ENCODE data around the gene HSBP1L1.

HSBP1L1 gene

DNA sequence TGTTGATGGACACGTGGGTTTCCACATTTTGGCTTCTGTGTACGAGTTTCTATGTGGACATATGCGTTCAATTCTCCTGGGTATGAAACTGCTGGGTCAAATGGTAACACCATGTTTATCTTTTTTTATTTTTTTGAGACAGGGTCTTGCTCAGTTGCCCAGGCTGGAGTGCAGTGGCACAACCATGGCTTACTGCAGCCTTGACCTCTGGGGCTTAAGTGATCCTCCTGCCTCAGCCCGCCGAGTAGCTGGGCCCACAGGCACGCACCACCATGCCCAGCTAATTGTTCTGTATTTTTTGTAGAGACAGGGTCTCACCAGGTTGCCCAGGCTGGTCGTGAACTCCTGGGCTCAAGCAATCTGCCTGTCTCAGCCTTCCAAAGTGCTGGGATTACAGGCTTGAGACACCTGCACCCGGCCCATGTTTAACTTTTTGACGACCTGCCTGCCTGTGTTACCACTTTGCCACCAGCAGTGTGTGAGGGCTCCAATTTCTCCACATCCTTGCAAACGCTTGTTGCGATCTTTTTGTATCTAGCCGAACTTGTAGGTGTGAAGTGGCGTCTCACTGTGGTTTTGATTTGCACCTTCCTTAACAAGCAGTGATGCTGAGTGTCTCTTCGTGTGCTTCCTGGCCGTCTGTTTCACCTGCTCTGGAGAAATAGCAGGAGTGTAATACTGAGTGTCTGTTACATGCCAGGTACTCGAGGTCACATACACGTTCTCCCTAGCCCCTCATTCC lies 6.9 kb downstream of the HSBP1L1 start:
- Mint-ChIP-seq H3K36me3 (peaks cover 44 to 63% of the 10 kb centered on the region in 2 donors), H3K27ac (no peak overlapping the region), H3K27me3 (no peaks in the 10 kb centered on the region), H3K9me3 (no peaks in the 10 kb centered on the region), H3K4me1 (peaks cover 4 to 16% of the 10 kb centered on the region in 2 donors), H3K4me3 (no peak overlapping the region)
- ATAC-seq (replicated peaks) (no peak), DNase-seq (no peak)

DNA sequence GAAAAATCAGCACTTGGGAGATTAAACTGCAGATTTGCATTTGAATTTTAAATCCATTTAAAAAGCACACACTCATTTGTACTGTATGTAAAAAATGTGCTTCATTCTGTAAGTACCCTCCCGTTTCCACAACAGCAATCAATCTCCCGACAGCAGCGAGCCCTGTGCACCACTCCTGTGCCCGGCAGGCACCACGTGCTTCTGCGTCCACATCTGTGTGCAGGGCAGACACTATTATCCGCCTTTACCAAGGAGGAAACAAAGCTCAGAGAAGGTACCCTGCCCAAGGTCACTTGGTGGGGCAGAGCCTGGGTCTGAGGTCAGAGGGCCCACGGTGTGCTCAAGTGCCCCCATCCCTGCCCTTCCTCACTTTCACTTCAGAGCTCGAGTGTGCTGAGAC lies 7.5 kb downstream of the HSBP1L1 start:
- H3K36me3 Mint-ChIP-seq, result peaks cover 44 to 63% of the 10 kb centered on the region in 2 donors
- DNase-seq, result no peak
- H3K4me3 Mint-ChIP-seq, result no peak overlapping the region
- H3K27ac Mint-ChIP-seq, result no peak overlapping the region
- no peaks in the 10 kb centered on the region for H3K27me3 Mint-ChIP-seq
- H3K4me1 Mint-ChIP-seq, result peaks cover 4 to 16% of the 10 kb centered on the region in 2 donors
- H3K9me3 Mint-ChIP-seq, result no peaks in the 10 kb centered on the region
- no peak for ATAC-seq (replicated peaks)

DNA sequence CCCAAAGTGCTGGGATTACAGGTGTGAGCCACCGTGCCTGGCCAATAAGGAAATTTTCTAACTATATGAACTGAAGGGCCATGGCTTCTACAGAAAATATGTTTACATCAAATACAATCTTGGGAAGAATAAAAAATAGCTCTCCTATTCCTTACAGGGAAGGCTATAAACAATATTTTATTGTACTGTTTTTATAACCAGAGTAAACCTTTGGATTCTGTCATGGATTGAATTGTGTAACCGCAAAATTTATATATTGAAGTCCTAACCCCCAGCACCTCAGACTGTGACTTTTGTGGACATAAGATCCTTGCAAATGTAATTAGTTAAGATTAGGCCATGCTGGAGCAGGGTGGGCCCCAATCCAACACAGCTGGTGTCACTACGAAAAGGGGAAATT lies 8.3 kb downstream of the HSBP1L1 start:
- Mint-ChIP-seq H3K9me3 (no peaks in the 10 kb centered on the region), H3K27me3 (no peaks in the 10 kb centered on the region), H3K4me3 (no peak overlapping the region)

DNA sequence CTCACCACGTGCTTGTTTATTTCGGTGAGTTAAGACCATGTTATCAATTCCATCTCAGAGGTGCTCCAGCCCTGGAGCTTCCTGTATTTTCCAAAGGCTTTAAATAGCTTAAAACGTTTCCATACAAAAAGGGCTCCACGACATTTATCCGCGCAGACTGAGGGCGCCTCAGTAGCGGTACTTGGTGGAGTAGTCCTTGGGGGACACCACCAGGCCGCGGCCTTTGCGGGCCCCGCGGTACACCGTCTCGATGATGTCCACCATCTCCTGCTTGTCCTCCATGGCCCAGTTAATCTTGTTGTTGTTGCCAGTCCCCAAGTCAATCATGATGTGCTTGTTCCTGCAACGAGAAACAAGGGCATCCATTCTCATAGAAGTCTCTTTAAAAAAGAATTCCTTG lies 9.1 kb downstream of the HSBP1L1 start:
- Mint-ChIP-seq H3K36me3 (peaks cover 49 to 66% of the 10 kb centered on the region in 2 donors), H3K4me3 (no peak overlapping the region), H3K4me1 (peaks cover 7 to 16% of the 10 kb centered on the region in 2 donors), H3K27ac (no peak overlapping the region), H3K27me3 (no peaks in the 10 kb centered on the region), H3K9me3 (no peaks in the 10 kb centered on the region)
- no peak for DNase-seq
- no peak for ATAC-seq (replicated peaks)

More for the DNA sequence above, 8.3 kb downstream of the HSBP1L1 start:
- ATAC-seq (replicated peaks) (no peak), DNase-seq (no peak)
- Mint-ChIP-seq H3K36me3 (peaks cover 44 to 62% of the 10 kb centered on the region in 2 donors), H3K4me1 (peaks cover 4 to 16% of the 10 kb centered on the region in 2 donors), H3K27ac (no peak overlapping the region)

DNA sequence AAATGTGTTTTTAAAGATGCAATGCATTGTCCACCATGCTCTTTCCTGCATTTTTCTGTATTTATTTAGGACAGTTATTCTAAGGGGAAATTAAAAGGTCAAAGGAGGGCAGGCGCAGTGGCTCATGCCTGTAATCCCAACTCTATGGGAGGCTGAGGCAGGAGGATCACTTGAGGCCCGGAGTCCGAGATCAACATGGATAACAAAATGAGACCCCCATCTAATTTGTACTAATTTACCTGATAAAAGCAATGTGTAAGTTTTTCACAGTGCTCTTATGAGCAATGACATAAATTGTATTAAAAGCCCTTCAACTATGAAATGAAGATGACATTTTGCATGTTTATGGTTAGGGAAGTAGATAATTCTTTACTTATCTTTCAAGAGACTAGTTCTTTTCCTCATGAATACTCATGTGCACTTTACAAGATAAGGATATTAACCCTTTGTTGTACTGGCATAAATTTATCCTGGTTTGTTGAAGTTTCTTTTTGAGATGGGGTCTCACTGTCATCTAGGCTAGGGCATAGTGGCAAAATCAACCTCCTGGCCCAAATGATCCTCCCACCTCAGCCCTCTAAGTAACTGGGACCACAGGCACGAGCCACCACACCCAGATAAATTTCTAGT lies 9.7 kb downstream of the HSBP1L1 start:
- no peak for ATAC-seq (replicated peaks)
- Mint-ChIP-seq H3K36me3 (peaks cover 48 to 64% of the 10 kb centered on the region in 2 donors), H3K27ac (no peak overlapping the region)

DNA sequence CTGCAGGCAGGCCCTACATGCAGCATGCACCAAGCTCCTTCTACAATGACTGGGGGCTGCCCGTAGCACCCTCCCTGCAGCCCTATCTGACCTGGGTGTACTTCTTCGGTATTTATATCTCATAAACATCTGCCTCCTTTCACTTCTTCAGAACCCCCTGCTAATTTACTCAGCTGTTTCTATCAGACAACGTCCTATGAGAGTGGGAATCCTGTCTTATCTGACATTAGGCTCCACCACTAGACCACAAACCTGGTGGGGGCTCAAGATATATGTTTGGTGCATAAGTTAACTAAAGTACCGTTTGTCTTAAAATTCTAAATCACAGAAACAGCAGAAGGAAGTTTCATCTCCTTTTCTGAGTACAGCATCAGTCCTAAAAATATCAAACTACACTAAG lies 10.6 kb downstream of the HSBP1L1 start:
- DNase-seq, result no peak
- Mint-ChIP-seq H3K36me3 (peaks cover 43 to 68% of the 10 kb centered on the region in 2 donors), H3K27ac (no peak overlapping the region)

More for the DNA sequence above, 9.7 kb downstream of the HSBP1L1 start:
- H3K4me1 Mint-ChIP-seq, result peaks cover 7 to 16% of the 10 kb centered on the region in 2 donors
- no peaks in the 10 kb centered on the region for H3K9me3 Mint-ChIP-seq
- H3K4me3 Mint-ChIP-seq, result no peak overlapping the region
- no peak for DNase-seq
- H3K27me3 Mint-ChIP-seq, result no peaks in the 10 kb centered on the region

DNA sequence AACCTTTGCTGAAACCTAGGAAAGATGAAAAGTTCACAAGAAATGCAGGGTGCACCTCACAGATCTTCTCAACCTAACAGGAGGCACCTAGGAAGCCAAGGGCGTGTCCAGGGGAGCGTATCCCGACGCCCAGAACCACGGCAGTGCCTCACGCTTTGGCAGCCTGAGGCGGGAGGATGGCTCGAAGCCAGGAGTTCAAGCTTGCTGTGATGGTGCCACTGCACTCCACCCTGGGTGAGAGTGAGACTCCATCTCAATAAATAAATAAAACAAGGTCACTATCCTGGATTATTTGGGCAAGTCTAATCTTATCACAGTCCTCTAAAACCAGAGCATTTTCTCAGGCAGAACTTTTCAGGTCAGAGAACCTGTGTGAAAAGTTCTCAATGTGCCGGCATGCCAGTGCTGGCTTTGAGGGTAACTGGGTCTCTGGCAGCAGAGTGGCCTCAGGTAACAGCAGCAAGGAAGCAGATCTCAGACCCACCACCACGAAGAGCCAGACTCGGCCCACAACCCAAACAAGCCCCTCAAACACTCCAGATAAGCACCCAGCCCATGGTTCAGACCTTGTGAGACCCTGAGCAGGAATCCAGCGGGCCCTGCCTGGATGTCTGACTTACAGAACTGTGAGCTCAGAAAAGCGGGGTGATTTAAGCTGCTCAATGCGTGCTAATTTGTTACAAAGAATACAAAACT lies 11.7 kb downstream of the HSBP1L1 start:
- no peaks in the 10 kb centered on the region for H3K27me3 Mint-ChIP-seq
- peaks cover 9 to 25% of the 10 kb centered on the region in 2 donors for H3K4me1 Mint-ChIP-seq
- H3K4me3 Mint-ChIP-seq, result no peak overlapping the region
- H3K9me3 Mint-ChIP-seq, result no peaks in the 10 kb centered on the region
- no peak for DNase-seq
- H3K27ac Mint-ChIP-seq, result no peak overlapping the region
- no peak for ATAC-seq (replicated peaks)
- H3K36me3 Mint-ChIP-seq, result peaks cover 40 to 65% of the 10 kb centered on the region in 2 donors

More for the DNA sequence above, 10.6 kb downstream of the HSBP1L1 start:
- Mint-ChIP-seq H3K9me3 (no peaks in the 10 kb centered on the region), H3K4me1 (peaks cover 5 to 24% of the 10 kb centered on the region in 2 donors), H3K27me3 (no peaks in the 10 kb centered on the region), H3K4me3 (no peak overlapping the region)
- ATAC-seq (replicated peaks), result no peak

DNA sequence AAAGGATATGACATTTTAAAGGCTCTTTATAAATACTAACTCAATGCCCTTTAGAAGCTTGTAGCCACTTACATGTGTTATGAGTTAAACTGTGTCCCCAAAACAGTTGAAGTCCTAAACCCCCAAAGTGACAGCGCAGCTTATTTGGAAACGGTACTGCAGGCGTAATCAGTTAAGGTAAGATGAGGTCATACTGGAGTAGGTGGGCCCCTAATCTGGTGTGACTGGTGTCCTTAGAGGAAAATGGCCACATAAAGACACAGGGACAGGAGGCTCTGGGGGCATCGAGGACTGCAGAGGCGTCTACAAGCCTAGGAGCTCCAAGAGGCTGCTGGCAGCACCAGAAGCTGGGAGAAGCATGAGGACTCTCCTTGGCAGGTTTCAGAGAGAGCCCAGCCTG lies 15.4 kb downstream of the HSBP1L1 start:
- no peak overlapping the region for H3K27ac Mint-ChIP-seq
- peaks cover 25 to 51% of the 10 kb centered on the region in 2 donors for H3K4me1 Mint-ChIP-seq
- H3K9me3 Mint-ChIP-seq, result no peaks in the 10 kb centered on the region
- no peaks in the 10 kb centered on the region for H3K27me3 Mint-ChIP-seq
- no peak for DNase-seq
- no peak for ATAC-seq (replicated peaks)
- peaks cover 30 to 59% of the 10 kb centered on the region in 2 donors for H3K36me3 Mint-ChIP-seq
- no peak overlapping the region for H3K4me3 Mint-ChIP-seq

DNA sequence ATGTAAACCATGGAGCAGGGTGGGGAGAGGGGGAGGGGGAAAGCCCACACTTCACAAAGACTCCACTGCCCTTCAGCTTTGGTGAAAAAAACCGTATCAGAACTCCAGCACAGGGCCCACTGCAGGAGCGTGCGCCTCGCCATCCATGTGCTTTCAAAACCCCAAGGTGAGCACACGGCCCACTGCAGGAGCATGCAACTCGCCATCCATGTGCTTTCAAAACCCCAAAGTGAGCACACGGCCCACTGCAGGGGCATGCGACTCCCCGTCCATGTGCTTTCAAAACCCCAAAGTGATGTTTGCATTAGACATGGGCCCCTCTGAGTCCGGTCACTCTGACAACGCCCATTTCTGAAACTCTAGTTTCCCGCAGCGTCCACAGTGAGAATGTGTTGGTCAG lies 16.1 kb downstream of the HSBP1L1 start:
- H3K4me3 Mint-ChIP-seq, result no peak overlapping the region
- H3K4me1 Mint-ChIP-seq, result peaks cover 25 to 51% of the 10 kb centered on the region in 2 donors
- H3K9me3 Mint-ChIP-seq, result no peaks in the 10 kb centered on the region
- ATAC-seq (replicated peaks) (no peak), DNase-seq (no peak)
- no peak overlapping the region for H3K27ac Mint-ChIP-seq
- no peaks in the 10 kb centered on the region for H3K27me3 Mint-ChIP-seq
- H3K36me3 Mint-ChIP-seq, result peaks cover 24 to 57% of the 10 kb centered on the region in 2 donors

DNA sequence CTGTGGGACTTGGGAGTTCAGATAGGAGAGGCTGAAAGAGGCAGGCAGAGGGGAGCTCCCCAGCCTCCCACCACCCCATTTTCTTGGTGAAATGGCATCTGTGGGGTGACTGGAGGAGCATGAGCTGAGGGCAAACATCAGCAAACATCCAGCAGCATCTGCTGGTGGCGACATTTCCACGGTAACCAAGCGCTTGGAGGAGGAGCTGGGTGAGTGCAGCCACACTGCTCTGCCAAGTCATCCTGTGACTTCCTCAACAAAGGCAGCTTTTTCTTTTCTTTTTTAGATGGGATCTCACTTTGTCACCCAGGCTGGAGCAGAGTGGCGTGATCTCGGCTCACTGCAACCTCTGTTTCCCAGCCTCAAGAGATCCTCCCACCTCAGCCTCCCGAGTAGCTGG lies 18.3 kb downstream of the HSBP1L1 start:
- no peak for DNase-seq
- H3K4me3 Mint-ChIP-seq, result no peak overlapping the region
- peaks cover 33 to 65% of the 10 kb centered on the region in 2 donors for H3K4me1 Mint-ChIP-seq
- H3K9me3 Mint-ChIP-seq, result no peaks in the 10 kb centered on the region
- peaks cover 25 to 49% of the 10 kb centered on the region in 2 donors for H3K36me3 Mint-ChIP-seq
- peak overlapping the region; percentile 63 for H3K27ac Mint-ChIP-seq
- peak in 1 of 2 donors; percentile 49 for ATAC-seq (replicated peaks)
- H3K27me3 Mint-ChIP-seq, result no peaks in the 10 kb centered on the region

DNA sequence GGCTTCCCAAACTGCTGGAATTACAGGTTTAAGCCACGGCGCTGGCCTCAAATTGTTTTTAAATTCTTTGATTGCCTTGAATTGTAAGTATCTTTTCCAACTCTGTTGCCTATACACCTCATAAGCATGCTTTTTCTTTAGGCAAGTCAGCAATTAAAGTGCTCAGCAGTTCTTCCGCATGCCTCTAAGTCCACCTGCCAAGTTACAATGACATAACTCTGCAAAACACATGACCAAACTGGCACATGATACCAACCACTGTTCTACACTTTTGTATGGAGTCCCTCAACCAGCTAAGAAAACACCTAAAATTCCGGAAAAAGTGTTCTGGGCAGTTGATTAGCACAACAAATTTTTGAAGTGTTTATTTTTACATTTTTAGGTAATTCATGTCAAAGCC lies 18.8 kb downstream of the HSBP1L1 start:
- H3K27me3 Mint-ChIP-seq, result no peaks in the 10 kb centered on the region
- H3K36me3 Mint-ChIP-seq, result peaks cover 21 to 45% of the 10 kb centered on the region in 2 donors
- ATAC-seq (replicated peaks) (no peak), DNase-seq (no peak)
- no peak overlapping the region for H3K4me3 Mint-ChIP-seq
- no peak overlapping the region for H3K27ac Mint-ChIP-seq
- no peaks in the 10 kb centered on the region for H3K9me3 Mint-ChIP-seq
- peaks cover 31 to 65% of the 10 kb centered on the region in 2 donors for H3K4me1 Mint-ChIP-seq

DNA sequence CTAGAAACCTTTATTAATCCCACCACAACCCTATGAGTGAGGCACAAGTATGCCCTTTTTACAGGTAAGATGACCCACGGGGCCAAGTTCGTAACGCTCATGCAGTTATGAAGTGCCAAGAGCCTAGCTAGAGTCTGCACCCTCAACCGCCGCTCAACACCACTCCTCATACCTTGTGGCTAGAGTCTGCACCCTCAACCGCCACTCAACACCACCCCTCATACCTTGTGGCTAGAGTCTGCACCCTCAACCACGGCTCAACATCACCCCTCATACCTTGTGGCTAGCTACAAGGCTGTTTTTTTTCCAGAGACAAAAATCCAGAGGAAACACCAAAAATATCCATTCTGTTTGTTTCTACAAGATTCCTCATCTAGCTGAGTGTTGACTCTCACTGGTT lies 19.4 kb downstream of the HSBP1L1 start:
- DNase-seq (no peak), ATAC-seq (replicated peaks) (no peak)
- Mint-ChIP-seq H3K4me1 (peaks cover 31 to 65% of the 10 kb centered on the region in 2 donors), H3K4me3 (no peak overlapping the region), H3K27me3 (no peaks in the 10 kb centered on the region), H3K9me3 (no peaks in the 10 kb centered on the region), H3K36me3 (peaks cover 21 to 45% of the 10 kb centered on the region in 2 donors), H3K27ac (no peak overlapping the region)

DNA sequence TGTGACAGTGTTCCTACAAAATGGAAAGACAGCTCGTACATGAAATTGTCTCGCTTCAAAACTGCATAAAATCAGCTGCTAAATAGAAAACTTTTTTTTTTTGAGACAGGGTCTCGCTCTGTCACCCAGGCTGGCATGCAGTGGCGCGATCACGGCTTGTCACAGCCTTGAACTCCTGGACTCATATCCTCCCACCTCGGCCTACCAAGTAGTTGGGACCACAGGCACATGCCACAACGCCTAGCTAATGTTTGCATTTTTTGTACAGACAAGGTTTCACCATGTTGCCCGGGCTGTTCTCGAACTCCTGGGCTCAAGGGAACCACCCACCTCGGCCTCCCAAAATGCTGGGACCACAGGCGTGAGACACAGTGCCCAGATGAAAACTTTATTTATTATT lies 20.7 kb downstream of the HSBP1L1 start:
- Mint-ChIP-seq H3K9me3 (no peaks in the 10 kb centered on the region), H3K4me1 (peaks cover 33 to 56% of the 10 kb centered on the region in 2 donors), H3K4me3 (no peak overlapping the region), H3K27me3 (no peaks in the 10 kb centered on the region), H3K36me3 (peaks cover 21 to 33% of the 10 kb centered on the region in 2 donors), H3K27ac (no peak overlapping the region)
- ATAC-seq (replicated peaks), result no peak
- DNase-seq, result no peak

DNA sequence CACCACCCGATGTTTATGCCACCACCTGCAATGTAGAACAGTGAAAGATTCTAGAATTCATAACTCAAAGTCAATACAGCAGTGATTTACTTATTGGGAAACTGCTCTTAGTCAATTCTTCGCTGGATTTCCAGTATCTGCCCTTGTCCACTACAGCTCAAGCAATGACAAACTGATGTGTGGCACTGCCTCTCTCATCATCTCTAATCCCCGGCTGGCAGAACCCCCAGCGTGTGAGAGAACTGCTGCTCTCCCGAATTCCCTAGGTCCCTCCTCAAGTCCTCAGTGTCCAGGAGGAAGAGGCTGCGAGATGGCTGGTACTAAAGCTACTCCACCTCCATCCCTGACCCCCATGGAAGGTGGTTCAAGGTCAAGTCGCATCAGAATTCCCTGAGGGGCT lies 22.3 kb downstream of the HSBP1L1 start:
- Mint-ChIP-seq H3K36me3 (peaks cover 19 to 31% of the 10 kb centered on the region in 2 donors), H3K27me3 (no peaks in the 10 kb centered on the region)

More for the DNA sequence above, 22.3 kb downstream of the HSBP1L1 start:
- peak overlapping the region; percentile 39 for H3K27ac Mint-ChIP-seq
- DNase-seq, result no peak
- no peaks in the 10 kb centered on the region for H3K9me3 Mint-ChIP-seq
- ATAC-seq (replicated peaks), result no peak
- peak overlapping the region; percentile 82 to 94 for H3K4me3 Mint-ChIP-seq
- peaks cover 27 to 51% of the 10 kb centered on the region in 2 donors for H3K4me1 Mint-ChIP-seq
